Keratinocyte (primary cell): Measurements from ENCODE around the gene EXOC3. TPM values are rescaled to one million over a fixed set of nuclear protein-coding genes. Genes with fewer than 3 reads are reported as not detected.

ENCODE experiments used
- DNase-seq: peaks from one replicate; pipeline ENCODE4 v3.0.0-alpha.2; 2011; ENCODE audit warnings: low read depth, missing footprints, low spot score
- FAIRE-seq: peaks from 2 replicates; lab custom pipeline; 2011; peaks lifted over from hg19 to GRCh38; lab: Jason Lieb, UNC
- H2AFZ ChIP-seq: 2 replicates; pipeline ENCODE4 v1.6.0; 2012; ENCODE audit warnings: low read length, control low read depth, inconsistent platforms; ENCODE audit not compliant: control insufficient read depth
- H3K27ac ChIP-seq: 2 replicates; pipeline ENCODE4 v1.5.1; 2011; ENCODE audit warnings: low read length; ENCODE audit not compliant: control insufficient read depth, insufficient read depth
- H3K27me3 ChIP-seq: 3 replicates; pipeline ENCODE4 v1.6.0; 2011; ENCODE audit warnings: low read length; ENCODE audit not compliant: control insufficient read depth, insufficient read depth; ENCODE audit errors: extremely low read depth
- H3K36me3 ChIP-seq, 2 experiments: 2 replicates in 1 of 2; 3 replicates in 1 of 2; pipeline ENCODE4 v1.5.1; 2011; ENCODE audit warnings: low read length in 2 of 2, mild to moderate bottlenecking in 1 of 2; ENCODE audit not compliant: control insufficient read depth in 2 of 2, insufficient read depth in 2 of 2; ENCODE audit errors: extremely low read depth in 1 of 2
- H3K4me1 ChIP-seq: 3 replicates; pipeline ENCODE4 v1.5.1; 2011; ENCODE audit warnings: low read length; ENCODE audit not compliant: control insufficient read depth, insufficient read depth; ENCODE audit errors: extremely low read depth
- H3K4me2 ChIP-seq: 3 replicates; pipeline ENCODE4 v1.6.0; 2011; ENCODE audit warnings: low read depth, low read length; ENCODE audit not compliant: control insufficient read depth, insufficient read depth; ENCODE audit errors: extremely low read depth
- H3K4me3 ChIP-seq, 3 experiments: fragments of 200-600 bp in 1 of 3; sonication (generic) in 1 of 3; 2 replicates in 2 of 3; 3 replicates in 1 of 3; pipeline ENCODE4 v1.5.1; 2011 to 2016; ENCODE audit warnings: low read length in 3 of 3, mild to moderate bottlenecking in 3 of 3, control low read depth in 2 of 3, inconsistent platforms in 1 of 3, low read depth in 1 of 3, mixed read lengths in 1 of 3, mixed run types in 1 of 3, moderate library complexity in 1 of 3; ENCODE audit not compliant: control insufficient read depth in 2 of 3, insufficient read depth in 2 of 3; ENCODE audit errors: extremely low read depth in 1 of 3
- H3K79me2 ChIP-seq: 2 replicates; pipeline ENCODE4 v1.6.0; 2012; ENCODE audit warnings: low read length; ENCODE audit not compliant: control insufficient read depth, insufficient read depth
- H3K9ac ChIP-seq: 3 replicates; pipeline ENCODE4 v1.6.0; 2011; ENCODE audit warnings: low read length; ENCODE audit not compliant: control insufficient read depth, insufficient read depth; ENCODE audit errors: extremely low read depth
- H3K9me1 ChIP-seq: 3 replicates; pipeline ENCODE4 v1.6.0; 2011; ENCODE audit warnings: low read length; ENCODE audit not compliant: control insufficient read depth, insufficient read depth; ENCODE audit errors: extremely low read depth
- H3K9me3 ChIP-seq: 2 replicates; pipeline ENCODE4 v1.5.1; 2012; ENCODE audit warnings: low read depth, low read length; ENCODE audit not compliant: control insufficient read depth
- H4K20me1 ChIP-seq: 3 replicates; pipeline ENCODE4 v1.6.0; 2011; ENCODE audit warnings: low read length; ENCODE audit not compliant: control insufficient read depth, insufficient read depth; ENCODE audit errors: extremely low read depth
- EZH2 ChIP-seq: IDR thresholded peaks from one replicate; pipeline ENCODE4 v1.6.1; 2012; ENCODE audit warnings: inconsistent platforms, mild to moderate bottlenecking, low read length, moderate library complexity
- dilution Hi-C: fragments of 300-500 bp; cut with MboI; formaldehyde crosslinking; loops from one replicate; pipeline ENCODE4 v1.7.0; 2020; ENCODE audit warnings: low sequenced_read_pairs; ENCODE audit not compliant: extremely low pct_ligation_motif_present
- polyA plus RNA-seq, 5 experiments: library from polyadenylated mRNA; depleted of rRNA in 3 of 5; stranded (reverse) in 3 of 5; stranded (forward) in 1 of 5; unstranded in 1 of 5; fragments of >200 nt; gene quantifications; 1 replicate in 1 of 5; 2 replicates in 3 of 5; 3 replicates in 1 of 5; pipeline versions ENCODE4 v1.2.1 to v1.2.3, GENCODE V29; 2011 to 2012; ENCODE audit warnings: missing spikeins in 2 of 5, low read depth in 1 of 5, low replicate concordance in 1 of 5
- TF ChIP-seq, protein P1 (sequence below), 3 experiments: IDR thresholded peaks in 1 of 3; conservative IDR thresholded peaks in 1 of 3; optimal IDR thresholded peaks in 1 of 3; 2 replicates in 2 of 3; 3 replicates in 1 of 3; pipeline versions ENCODE3 to v1.5.1; 2011; ENCODE audit warnings: low read length in 3 of 3, mild to moderate bottlenecking in 3 of 3, moderate library complexity in 2 of 3, control low read depth in 1 of 3, inconsistent platforms in 1 of 3; ENCODE audit not compliant: insufficient read depth in 2 of 3; ENCODE audit errors: extremely low read depth in 1 of 3

The EXOC3 gene
- polyA plus RNA-seq, 1 donor (not counting 4 experiments of a cell fraction or from before 2014, with no cell fraction given) = 14.2 TPM

DNA sequence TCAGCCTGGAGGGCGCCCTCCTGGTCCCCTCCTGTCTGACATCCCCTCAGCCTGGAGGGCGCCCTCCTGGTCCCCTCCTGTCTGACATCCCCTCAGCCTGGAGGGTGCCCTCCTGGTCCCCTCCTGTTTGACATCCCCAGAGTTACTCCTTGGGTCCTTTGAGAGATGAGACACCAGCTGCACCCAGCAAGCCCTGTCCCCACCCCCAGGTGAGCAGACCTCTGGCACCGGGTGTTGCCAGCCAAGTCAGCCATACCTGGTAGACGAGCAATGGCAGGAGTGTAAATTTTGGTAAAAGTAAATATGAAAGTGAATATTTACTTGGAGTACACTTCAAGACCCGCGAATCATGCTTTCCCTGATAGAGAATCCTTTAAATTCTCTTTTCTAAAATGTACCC is 25.4 kb downstream of the EXOC3 start:
- Histone ChIP-seq H3K27me3 (no peaks in the 10 kb centered on the region), H3K9ac (no peak overlapping the region), H3K79me2 (peaks cover 16% of the 10 kb centered on the region), H3K4me2 (no peak overlapping the region), H3K36me3 (peaks cover 5 to 7% of the 10 kb centered on the region in 2 experiments), H3K4me1 (peaks cover 16% of the 10 kb centered on the region), H4K20me1 (no peaks in the 10 kb centered on the region), H3K9me3 (no peaks in the 10 kb centered on the region), H3K27ac (no peak overlapping the region), H2AFZ (no peak overlapping the region), H3K9me1 (no peaks in the 10 kb centered on the region), H3K4me3 (no peak overlapping the region)
- dilution Hi-C loops = no loop called here
- no peak for DNase-seq
- no peak for FAIRE-seq
- TF ChIP-seq EZH2 = no peak
- TF ChIP-seq, protein P1, sequence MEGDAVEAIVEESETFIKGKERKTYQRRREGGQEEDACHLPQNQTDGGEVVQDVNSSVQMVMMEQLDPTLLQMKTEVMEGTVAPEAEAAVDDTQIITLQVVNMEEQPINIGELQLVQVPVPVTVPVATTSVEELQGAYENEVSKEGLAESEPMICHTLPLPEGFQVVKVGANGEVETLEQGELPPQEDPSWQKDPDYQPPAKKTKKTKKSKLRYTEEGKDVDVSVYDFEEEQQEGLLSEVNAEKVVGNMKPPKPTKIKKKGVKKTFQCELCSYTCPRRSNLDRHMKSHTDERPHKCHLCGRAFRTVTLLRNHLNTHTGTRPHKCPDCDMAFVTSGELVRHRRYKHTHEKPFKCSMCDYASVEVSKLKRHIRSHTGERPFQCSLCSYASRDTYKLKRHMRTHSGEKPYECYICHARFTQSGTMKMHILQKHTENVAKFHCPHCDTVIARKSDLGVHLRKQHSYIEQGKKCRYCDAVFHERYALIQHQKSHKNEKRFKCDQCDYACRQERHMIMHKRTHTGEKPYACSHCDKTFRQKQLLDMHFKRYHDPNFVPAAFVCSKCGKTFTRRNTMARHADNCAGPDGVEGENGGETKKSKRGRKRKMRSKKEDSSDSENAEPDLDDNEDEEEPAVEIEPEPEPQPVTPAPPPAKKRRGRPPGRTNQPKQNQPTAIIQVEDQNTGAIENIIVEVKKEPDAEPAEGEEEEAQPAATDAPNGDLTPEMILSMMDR (optimal IDR thresholded peaks at IDR 0.05 in 1 of 3, IDR thresholded peaks at IDR 0.05 in 1 of 3, conservative IDR thresholded peaks at IDR 0.05 in 1 of 3; ENCODE audit: extremely low read depth in 1 of 3, insufficient read depth in 2 of 3, low read length in 3 of 3) = no peak

DNA sequence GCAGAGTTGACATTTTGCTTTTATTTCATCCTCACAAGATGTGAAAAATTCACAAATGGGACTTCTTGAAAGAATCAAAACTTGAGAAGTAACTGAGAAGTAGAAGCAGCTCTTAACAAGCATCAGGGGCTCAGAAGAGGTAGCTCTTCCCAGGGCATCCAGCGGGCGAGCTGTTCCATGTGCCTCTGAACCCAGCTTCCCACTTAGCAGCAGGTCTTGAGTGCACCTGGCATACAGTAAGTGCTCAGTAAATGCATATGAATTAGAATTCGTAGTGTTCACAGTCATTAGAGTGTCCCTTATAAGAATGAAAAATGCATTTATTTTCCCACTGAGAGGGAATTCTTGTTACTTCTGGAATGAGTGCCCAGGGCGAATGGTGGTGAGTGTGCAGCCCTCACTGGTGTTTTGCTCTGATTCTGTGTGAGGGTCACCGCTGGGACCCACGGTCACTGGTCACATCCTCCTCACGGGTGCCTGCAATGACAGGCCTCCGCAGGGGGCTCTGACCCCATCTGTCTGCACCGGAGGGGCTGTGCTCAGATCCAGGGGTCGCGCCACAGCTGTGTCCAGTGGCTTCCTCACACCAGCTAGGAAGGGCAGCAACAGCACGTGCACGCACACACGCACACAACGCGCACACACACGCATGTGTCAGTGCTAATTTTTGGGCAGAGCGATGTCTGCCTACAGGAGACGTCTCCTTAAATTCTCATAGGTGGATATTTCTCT is 26.9 kb downstream of the EXOC3 start:
- dilution Hi-C loops = no loop called here
- Histone ChIP-seq H3K79me2 (peaks cover 16% of the 10 kb centered on the region), H3K27me3 (peaks cover under 1% of the 10 kb centered on the region), H4K20me1 (no peaks in the 10 kb centered on the region), H3K4me3 (no peak overlapping the region), H3K36me3 (peaks cover 0 to 7% of the 10 kb centered on the region in 2 experiments), H3K4me2 (no peak overlapping the region), H2AFZ (no peak overlapping the region), H3K9me1 (no peaks in the 10 kb centered on the region), H3K4me1 (peaks cover 17% of the 10 kb centered on the region), H3K9ac (no peak overlapping the region), H3K9me3 (no peaks in the 10 kb centered on the region), H3K27ac (no peak overlapping the region)
- DNase-seq (no peak), FAIRE-seq (no peak)
- TF ChIP-seq, protein P1 (optimal IDR thresholded peaks at IDR 0.05 in 1 of 3, IDR thresholded peaks at IDR 0.05 in 1 of 3, conservative IDR thresholded peaks at IDR 0.05 in 1 of 3; ENCODE audit: extremely low read depth in 1 of 3, insufficient read depth in 2 of 3, low read length in 3 of 3) = no peak
- no peak for TF ChIP-seq EZH2
